Uterus (tissue), 4 donors: ENCODE data around the gene KDM1A. TPM values are rescaled to one million over a fixed set of nuclear protein-coding genes. Genes with fewer than 3 reads are reported as not detected.
A peak's percentile ranks its signal among the peaks of the same experiment; 100 is the strongest.

Experiments used
- DNase-seq, 2 donors: peaks; one replicate each; pipeline ENCODE4 v3.0.0-alpha.2; 2019 to 2020
- H3K27ac ChIP-seq, 2 donors: fragments of 200-600 bp; sonication (generic); 1 replicate in 1 of 2; 2 replicates in 1 of 2; pipeline ENCODE4 v1.5.1; 2016 to 2018
- H3K27me3 ChIP-seq, 2 donors: fragments of 200-600 bp; sonication (generic); one replicate each; pipeline ENCODE4 v1.5.1; 2018 to 2019; ENCODE audit warnings: control low read depth in 1 of 2
- H3K36me3 ChIP-seq, 2 donors: fragments of 200-600 bp; sonication (generic); one replicate each; pipeline ENCODE4 v1.5.1; 2019; ENCODE audit warnings: control low read depth in 1 of 2
- H3K4me1 ChIP-seq, 2 donors: fragments of 200-600 bp; sonication (generic); one replicate each; pipeline ENCODE4 v1.5.1; 2018 to 2019; ENCODE audit warnings: control low read depth in 1 of 2
- H3K4me3 ChIP-seq, 2 donors: fragments of 200-600 bp; sonication (generic); 1 replicate in 1 of 2; 2 replicates in 1 of 2; pipeline ENCODE4 v1.5.1; 2018 to 2019; ENCODE audit warnings: mild to moderate bottlenecking in 1 of 2
- H3K9me3 ChIP-seq, 2 donors: fragments of 200-600 bp; sonication (generic); one replicate each; pipeline ENCODE4 v1.5.1; 2019; ENCODE audit warnings: control low read depth in 1 of 2
- POLR2A ChIP-seq, 2 donors: fragments of 450-650 bp; IDR thresholded peaks; one replicate each; pipeline ENCODE4 v1.6.1; 2016; ENCODE audit warnings: antibody characterized with exemption in 2 of 2, mild to moderate bottlenecking in 1 of 2, moderate library complexity in 1 of 2
- intact Hi-C: fragments of 100-400 bp; cut with DNase I; formaldehyde crosslinking; loops from one replicate; pipeline ENCODE4 v1.15.1; 2023; ENCODE audit warnings: low total_unique reads
- total RNA-seq, 4 donors: library from RNA; depleted of rRNA in 3 of 4; stranded (reverse); fragments of >200 nt in 3 of 4; gene quantifications; one replicate each; pipeline versions ENCODE4 v1.1.0 to v1.2.4, GENCODE V29; 2014 to 2023
- TF ChIP-seq, protein P1 (sequence below), 4 experiments: fragments of 200-600 bp in 2 of 4; fragments of 450-650 bp in 2 of 4; sonication (generic) in 2 of 4; IDR thresholded peaks; one replicate each; pipeline ENCODE4 v1.5.1; 2016 to 2019; ENCODE audit warnings: antibody characterized with exemption in 4 of 4, mild to moderate bottlenecking in 2 of 4, moderate library complexity in 1 of 4
- donor health status: DM: yes; HTN: yes; CAD: no.

KDM1A gene
- 100 to 1,000 TPM in 1 of 4 donors, 10 to 100 TPM in 3; 31.5 to 137 (median 57.3) TPM for total RNA-seq

DNA sequence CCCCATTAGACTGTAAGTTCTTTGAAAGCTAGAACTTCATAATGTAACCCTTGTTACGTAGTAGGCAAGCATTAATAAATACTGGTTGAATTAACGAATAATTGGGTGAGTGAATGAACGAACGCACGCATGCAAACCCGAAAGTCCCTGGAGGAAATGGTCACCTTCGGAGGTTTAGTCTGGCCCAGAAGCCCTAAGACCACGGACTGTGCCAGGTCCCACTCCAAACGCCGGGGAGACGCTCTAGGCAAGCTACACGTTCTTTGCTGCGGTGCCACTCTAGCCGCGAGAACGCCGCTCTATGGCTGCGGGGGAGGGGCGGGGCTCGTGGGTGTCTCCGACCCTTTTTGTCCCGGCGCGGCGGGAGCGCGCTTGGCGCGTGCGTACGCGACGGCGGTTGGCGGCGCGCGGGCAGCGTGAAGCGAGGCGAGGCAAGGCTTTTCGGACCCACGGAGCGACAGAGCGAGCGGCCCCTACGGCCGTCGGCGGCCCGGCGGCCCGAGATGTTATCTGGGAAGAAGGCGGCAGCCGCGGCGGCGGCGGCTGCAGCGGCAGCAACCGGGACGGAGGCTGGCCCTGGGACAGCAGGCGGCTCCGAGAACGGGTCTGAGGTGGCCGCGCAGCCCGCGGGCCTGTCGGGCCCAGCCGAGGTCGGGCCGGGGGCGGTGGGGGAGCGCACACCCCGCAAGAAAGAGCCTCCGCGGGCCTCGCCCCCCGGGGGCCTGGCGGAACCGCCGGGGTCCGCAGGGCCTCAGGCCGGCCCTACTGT is at the start of gene KDM1A:
Gene KDM1A (plus strand): TSS at position 375 of the 769 bp plus-strand sequence. CDS start 129 bp downstream, at position 504.
- Histone ChIP-seq H3K27me3 (no peaks in the 10 kb centered on the region), H3K9me3 (no peaks in the 10 kb centered on the region), H3K4me3 (peak within 1 kb of the TSS; percentile 73 to 88), H3K36me3 (no peaks in the 10 kb centered on the region), H3K4me1 (no peaks in the 10 kb centered on the region), H3K27ac (peak within 1 kb of the TSS; percentile 86 to 95)
- DNase-seq = peak; percentile 97 to 98
- intact Hi-C loops = no loop called here
- peak; percentile 45 to 90 for TF ChIP-seq POLR2A (IDR thresholded peaks at IDR 0.05)
- TF ChIP-seq, protein P1, sequence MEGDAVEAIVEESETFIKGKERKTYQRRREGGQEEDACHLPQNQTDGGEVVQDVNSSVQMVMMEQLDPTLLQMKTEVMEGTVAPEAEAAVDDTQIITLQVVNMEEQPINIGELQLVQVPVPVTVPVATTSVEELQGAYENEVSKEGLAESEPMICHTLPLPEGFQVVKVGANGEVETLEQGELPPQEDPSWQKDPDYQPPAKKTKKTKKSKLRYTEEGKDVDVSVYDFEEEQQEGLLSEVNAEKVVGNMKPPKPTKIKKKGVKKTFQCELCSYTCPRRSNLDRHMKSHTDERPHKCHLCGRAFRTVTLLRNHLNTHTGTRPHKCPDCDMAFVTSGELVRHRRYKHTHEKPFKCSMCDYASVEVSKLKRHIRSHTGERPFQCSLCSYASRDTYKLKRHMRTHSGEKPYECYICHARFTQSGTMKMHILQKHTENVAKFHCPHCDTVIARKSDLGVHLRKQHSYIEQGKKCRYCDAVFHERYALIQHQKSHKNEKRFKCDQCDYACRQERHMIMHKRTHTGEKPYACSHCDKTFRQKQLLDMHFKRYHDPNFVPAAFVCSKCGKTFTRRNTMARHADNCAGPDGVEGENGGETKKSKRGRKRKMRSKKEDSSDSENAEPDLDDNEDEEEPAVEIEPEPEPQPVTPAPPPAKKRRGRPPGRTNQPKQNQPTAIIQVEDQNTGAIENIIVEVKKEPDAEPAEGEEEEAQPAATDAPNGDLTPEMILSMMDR (IDR thresholded peaks at IDR 0.05) = peak in 3 of 4 experiments; percentile 3 to 46 (median 27)

DNA sequence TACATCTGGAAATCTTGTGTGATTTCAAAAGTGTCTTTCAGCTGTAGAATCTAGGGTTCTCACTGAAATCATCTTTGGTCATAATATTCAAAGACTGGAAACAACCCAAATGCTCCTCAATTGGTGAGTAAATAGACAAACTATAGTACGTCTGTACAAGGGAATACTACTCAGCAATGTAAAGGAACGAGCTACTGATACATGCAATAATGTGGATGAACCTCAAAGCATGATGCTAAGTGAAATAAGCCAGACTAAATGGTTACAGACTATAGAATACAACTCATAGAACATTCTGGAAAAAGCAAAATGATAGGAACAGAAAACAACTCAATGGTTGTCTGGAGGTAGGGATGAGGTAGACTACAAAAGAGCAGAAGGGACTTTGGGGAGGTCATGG is 49.2 kb upstream of the KDM1A start:
- intact Hi-C loops = no loop called here
- H3K9me3 ChIP-seq = no peaks in the 10 kb centered on the region
- H3K4me3 ChIP-seq = no peak overlapping the region
- TF ChIP-seq POLR2A (IDR thresholded peaks at IDR 0.05) = no peak
- TF ChIP-seq, protein P1 (IDR thresholded peaks at IDR 0.05) = no peak
- H3K27ac ChIP-seq = no peak overlapping the region
- DNase-seq = no peak
- H3K4me1 ChIP-seq = no peaks in the 10 kb centered on the region
- peaks cover 0 to 8% of the 10 kb centered on the region in 2 donors for H3K27me3 ChIP-seq
- no peaks in the 10 kb centered on the region for H3K36me3 ChIP-seq

DNA sequence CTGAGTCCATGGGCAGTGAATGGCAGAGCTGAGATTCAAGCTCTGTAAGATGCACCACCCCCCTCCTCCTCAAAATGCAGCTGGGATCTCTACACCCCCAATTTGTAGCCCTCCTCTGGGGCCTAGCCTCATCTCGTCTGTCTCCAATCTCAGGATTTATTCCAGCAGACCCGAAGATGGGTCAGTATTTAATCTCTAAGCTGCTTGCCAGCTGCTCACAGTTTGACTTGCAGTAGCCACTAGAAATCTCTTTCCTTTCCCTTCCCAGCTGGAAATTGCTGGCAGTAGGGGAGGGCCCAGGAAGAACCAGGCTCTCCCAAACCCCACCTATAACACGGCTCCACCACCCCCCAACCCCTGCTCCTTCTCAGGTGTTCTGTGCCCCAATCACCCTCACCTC is 48.1 kb upstream of the KDM1A start:
- no peaks in the 10 kb centered on the region for H3K9me3 ChIP-seq
- intact Hi-C loops = no loop called here
- H3K4me1 ChIP-seq = no peaks in the 10 kb centered on the region
- TF ChIP-seq, protein P1 (IDR thresholded peaks at IDR 0.05) = no peak
- TF ChIP-seq POLR2A (IDR thresholded peaks at IDR 0.05) = no peak
- no peak overlapping the region for H3K27ac ChIP-seq
- no peak overlapping the region for H3K4me3 ChIP-seq
- no peaks in the 10 kb centered on the region for H3K36me3 ChIP-seq
- H3K27me3 ChIP-seq = peaks cover 0 to 8% of the 10 kb centered on the region in 2 donors
- DNase-seq = no peak

DNA sequence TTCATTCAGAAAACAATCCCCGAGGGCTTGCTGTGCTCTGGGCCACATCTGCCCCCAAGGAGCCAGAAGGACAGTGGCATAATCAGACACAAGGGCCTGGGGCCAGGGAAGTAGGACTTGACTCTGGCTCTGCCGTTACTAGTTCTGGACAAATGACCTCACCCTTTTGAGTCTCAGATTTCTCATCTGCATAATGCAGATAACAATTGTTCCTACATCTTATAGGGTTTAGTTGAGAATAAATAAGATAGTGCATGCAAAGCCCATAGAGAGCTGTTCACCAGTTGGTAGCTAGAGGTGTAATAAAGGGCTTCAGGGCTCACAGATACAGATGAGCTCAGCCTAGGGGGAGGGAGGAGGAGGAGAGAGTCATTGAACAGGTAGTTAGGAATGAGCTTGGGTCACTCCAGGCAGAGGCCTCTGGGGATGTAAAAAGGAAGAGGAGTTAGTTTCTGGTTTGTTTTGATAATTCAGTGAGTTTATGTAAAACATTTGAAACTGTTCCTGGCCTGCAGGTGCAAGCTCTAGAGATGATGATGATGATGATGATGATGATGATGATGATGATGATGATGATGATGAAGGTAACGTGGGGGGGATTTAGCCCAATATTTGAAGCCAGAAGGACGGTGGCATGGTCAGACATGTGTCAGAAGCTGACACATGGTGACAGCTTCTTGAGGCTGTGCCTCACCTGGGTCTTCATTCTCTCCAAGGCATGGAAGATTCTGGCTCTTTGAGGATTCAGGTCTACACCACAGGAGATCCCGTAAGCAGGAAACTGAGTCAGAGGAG is 47.5 kb upstream of the KDM1A start:
- peaks cover 0 to 8% of the 10 kb centered on the region in 2 donors for H3K27me3 ChIP-seq
- H3K9me3 ChIP-seq = no peaks in the 10 kb centered on the region
- TF ChIP-seq, protein P1 (IDR thresholded peaks at IDR 0.05) = no peak
- no peak for TF ChIP-seq POLR2A (IDR thresholded peaks at IDR 0.05)
- no peaks in the 10 kb centered on the region for H3K4me1 ChIP-seq
- H3K27ac ChIP-seq = no peak overlapping the region
- H3K36me3 ChIP-seq = no peaks in the 10 kb centered on the region
- no peak overlapping the region for H3K4me3 ChIP-seq
- intact Hi-C loops = no loop called here
- no peak for DNase-seq

DNA sequence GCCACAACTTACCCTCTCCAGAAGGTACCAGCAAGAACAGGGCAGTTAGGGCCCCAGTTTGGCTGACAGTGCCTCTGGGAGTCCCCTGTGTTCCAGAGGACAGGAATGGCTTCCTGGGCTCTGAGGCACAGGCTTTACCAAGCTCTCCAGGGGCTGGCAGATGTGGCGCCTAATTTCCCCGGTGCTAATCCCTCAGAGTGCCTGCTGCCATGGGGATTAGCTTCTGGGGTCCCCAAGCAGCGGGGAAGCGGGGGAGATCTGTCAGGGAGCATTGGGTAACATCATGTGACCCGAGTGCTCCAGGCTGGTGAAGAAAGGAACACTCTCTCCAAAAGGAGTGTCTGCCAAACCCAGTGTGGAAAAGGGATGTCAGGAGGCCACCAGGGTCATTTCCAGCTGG is 46.5 kb upstream of the KDM1A start, which contains the start of gene LACTBL1:
Gene LACTBL1 (minus strand): TSS at position 107 of the 400 bp plus-strand sequence. CDS start 550 bp downstream, outside the sequence.
- Histone ChIP-seq H3K27ac (no peak within 1 kb of the TSS), H3K36me3 (no peaks in the 10 kb centered on the region), H3K4me3 (no peak within 1 kb of the TSS), H3K27me3 (peaks cover 0 to 8% of the 10 kb centered on the region in 2 donors), H3K9me3 (no peaks in the 10 kb centered on the region), H3K4me1 (no peaks in the 10 kb centered on the region)
- TF ChIP-seq, protein P1 (IDR thresholded peaks at IDR 0.05) = no peak
- no peak for TF ChIP-seq POLR2A (IDR thresholded peaks at IDR 0.05)
- intact Hi-C loops = no loop called here
- no peak for DNase-seq
